K562 (cell line): ENCODE results near the gene ITPRID2. TPM values are rescaled to one million over a fixed set of nuclear protein-coding genes. Genes with fewer than 3 reads are reported as not detected.

Experiments used
- ATAC-seq: fragments of 200-7000 bp; cut with Tn5 transposase; 3 replicates; pipeline ENCODE4 v1.9.1; 2020; ENCODE audit warnings: moderate library complexity
- BruUV-seq: library from RNA; stranded (reverse); fragments of 400-500 nt; replicated peaks from 2 replicates; lab custom pipeline; 2021; lab: Mats Ljungman, UMichigan
- CTCF ChIA-PET: fragments of 300-600 bp; formaldehyde crosslinking; extraction: SDS; loops from one replicate; lab custom pipeline; 2021; ENCODE audit warnings: low intra/inter-chr PET ratio; lab: Yijun Ruan, JAX
- POLR2A ChIA-PET: fragments of 300-600, 350-650 bp; sonication (Branson Sonifier 250); formaldehyde crosslinking; extraction: SDS; loops from one replicate; lab custom pipeline; 2021; ENCODE audit warnings: antibody characterized with exemption, inconsistent platforms; lab: Yijun Ruan, JAX
- DNase-seq, 4 experiments: peaks; one replicate each; pipeline versions ENCODE4 v3.0.0 to v3.0.0-alpha.2; 2011 to 2018; ENCODE audit warnings: low spot score in 3 of 4, mixed read lengths in 3 of 4; ENCODE audit errors: extremely low read depth in 1 of 4
- FAIRE-seq: peaks from 2 replicates; lab custom pipeline; 2011; peaks lifted over from hg19 to GRCh38; lab: Jason Lieb, UNC
- H2AFZ ChIP-seq: 2 replicates; pipeline ENCODE4 v1.6.0; 2011; ENCODE audit warnings: low read depth, low read length, control low read depth, inconsistent platforms
- H3K27ac ChIP-seq: fragments of 200-600 bp; 3 replicates; pipeline ENCODE4 v1.8.0; 2011; ENCODE audit warnings: low read depth, mild to moderate bottlenecking, control low read depth, inconsistent platforms, low read length, moderate library complexity, mixed read lengths; ENCODE audit errors: extremely low read depth
- H3K27me3 ChIP-seq, 2 experiments: fragments of 300-600 bp in 1 of 2; 2 replicates in 1 of 2; 3 replicates in 1 of 2; pipeline versions ENCODE4 v1.6.0 to v1.8.0; 2011; ENCODE audit warnings: inconsistent platforms in 2 of 2, low read length in 2 of 2, mild to moderate bottlenecking in 1 of 2, mixed read lengths in 1 of 2, moderate library complexity in 1 of 2; ENCODE audit not compliant: control insufficient read depth in 2 of 2, insufficient read depth in 2 of 2
- H3K36me3 ChIP-seq: fragments of 300-600 bp; 3 replicates; pipeline ENCODE4 v1.8.0; 2011; ENCODE audit warnings: mild to moderate bottlenecking, low read length, inconsistent platforms; ENCODE audit not compliant: control insufficient read depth, insufficient read depth
- H3K4me1 ChIP-seq, 2 experiments: fragments of 200-600 bp in 1 of 2; replicated peaks in 1 of 2; 2 replicates in 1 of 2; 3 replicates in 1 of 2; pipeline versions ENCODE4 v1.5.1 to v1.8.0; 2011; ENCODE audit warnings: inconsistent platforms in 2 of 2, low read length in 2 of 2, mild to moderate bottlenecking in 1 of 2, mixed read lengths in 1 of 2, moderate library complexity in 1 of 2; ENCODE audit not compliant: control insufficient read depth in 2 of 2, insufficient read depth in 2 of 2
- H3K4me2 ChIP-seq: 2 replicates; pipeline ENCODE4 v1.6.1; 2011; ENCODE audit warnings: low read length, control low read depth, inconsistent platforms, mixed read lengths; ENCODE audit not compliant: insufficient read depth
- H3K4me3 ChIP-seq: fragments of 200-600 bp; sonication (generic), shearing (Covaris generic); 2 replicates; pipeline ENCODE4 v1.5.1; 2016; ENCODE audit warnings: control low read depth, inconsistent platforms
- H3K79me2 ChIP-seq: fragments of 200-600 bp; 3 replicates; pipeline ENCODE4 v1.8.0; 2011; ENCODE audit warnings: low read length, inconsistent platforms; ENCODE audit not compliant: control insufficient read depth, insufficient read depth
- H3K9ac ChIP-seq, 2 experiments: 2 replicates each; pipeline versions ENCODE4 v1.6.0 to v1.6.1; 2011; ENCODE audit warnings: low read depth in 2 of 2, low read length in 2 of 2, control low read depth in 1 of 2, inconsistent platforms in 1 of 2, mild to moderate bottlenecking in 1 of 2, mixed read lengths in 1 of 2; ENCODE audit not compliant: insufficient read depth in 1 of 2
- H3K9me1 ChIP-seq: one replicate; pipeline ENCODE4 v1.6.0; 2011; ENCODE audit warnings: inconsistent platforms, mild to moderate bottlenecking, low read length, moderate library complexity; ENCODE audit not compliant: control insufficient read depth, insufficient read depth
- H3K9me3 ChIP-seq: replicated peaks from 2 replicates; pipeline ENCODE4 v1.5.1; 2011; ENCODE audit warnings: low read depth, low read length, inconsistent platforms; ENCODE audit not compliant: control insufficient read depth, insufficient read depth
- H4K20me1 ChIP-seq: replicated peaks from 2 replicates; pipeline ENCODE4 v1.6.1; 2011; ENCODE audit warnings: low read length, inconsistent platforms, mixed read lengths; ENCODE audit not compliant: control insufficient read depth, insufficient read depth
- MYC ChIP-seq, 2 experiments: fragments of 250-450 bp in 1 of 2; sonication (Bioruptor Pico) in 1 of 2; IDR thresholded peaks; 2 replicates each; pipeline versions ENCODE4 v1.5.1 to v1.6.1; 2012 to 2021; ENCODE audit warnings: low read depth in 2 of 2, borderline replicate concordance in 1 of 2, improper control_type of control experiment in 1 of 2, low read length in 1 of 2, mild to moderate bottlenecking in 1 of 2, moderate library complexity in 1 of 2
- NCOR1 ChIP-seq: fragments of 450-650 bp; IDR thresholded peaks from 2 replicates; pipeline ENCODE4 v1.6.1; 2016; ENCODE audit warnings: mild to moderate bottlenecking, moderate library complexity
- SETDB1 ChIP-seq: IDR thresholded peaks from one replicate; pipeline ENCODE4 v1.6.1; 2012; ENCODE audit warnings: low read length, control low read depth, inconsistent platforms
- THRB ChIP-seq: fragments of 450-650 bp; formaldehyde crosslinking; conservative IDR thresholded peaks from 2 replicates; pipeline ENCODE4 v1.4.0; 2022; ENCODE audit warnings: mild to moderate bottlenecking, missing genetic modification characterization
- ZNF407 ChIP-seq: fragments of 450-650 bp; IDR thresholded peaks from 2 replicates; pipeline ENCODE4 v1.6.1; 2016; ENCODE audit warnings: low read depth
- in situ Hi-C: fragments of 300-500 bp; cut with MboI; formaldehyde crosslinking; loops from 4 replicates; pipeline ENCODE4 v1.15.0; 2018; ENCODE audit warnings: inconsistent platforms, mixed read lengths
- intact Hi-C: fragments of 100-400 bp; cut with micrococcal nuclease; formaldehyde crosslinking; loops from 2 replicates; pipeline ENCODE4 v1.14.2; 2022
- polyA plus RNA-seq, 8 experiments: library from polyadenylated mRNA; depleted of rRNA in 4 of 8; stranded (reverse) in 5 of 8; unstranded in 3 of 8; fragments of >200 nt; fragmentation: Nextera tagmentation in 2 of 8; fragmentation: Illumina TruSeq in 1 of 8; extraction: Ambion mirVana in 2 of 8; extraction: Trizol in 1 of 8; gene quantifications; 2 replicates each; pipeline versions ENCODE4 v1.2.1 to v1.2.3, GENCODE V29; 2011 to 2014; ENCODE audit warnings: inconsistent platforms in 1 of 8, missing spikeins in 1 of 8
- total RNA-seq, 7 experiments: library from RNA; depleted of rRNA in 6 of 7; stranded (reverse); fragments of >200 nt in 6 of 7; fragmentation: Illumina TruSeq in 2 of 7; extraction: Trizol in 2 of 7; gene quantifications; 2 replicates each; pipeline versions ENCODE4 v1.2.1 to v1.2.3, GENCODE V29; 2011 to 2021; ENCODE audit warnings: low replicate concordance in 1 of 7
- TF ChIP-seq, protein P1 (sequence below): fragments of 250-450 bp; sonication (Bioruptor Pico); IDR thresholded peaks from 2 replicates; pipeline ENCODE4 v1.5.0; 2020; ENCODE audit warnings: mild to moderate bottlenecking

Gene ITPRID2
- total and polyA plus RNA-seq, 9 of the 15 experiments (the other 6 are each of a cell fraction or from before 2014, with no cell fraction given), result 18.5 to 77.8 (median 52.0) TPM

DNA sequence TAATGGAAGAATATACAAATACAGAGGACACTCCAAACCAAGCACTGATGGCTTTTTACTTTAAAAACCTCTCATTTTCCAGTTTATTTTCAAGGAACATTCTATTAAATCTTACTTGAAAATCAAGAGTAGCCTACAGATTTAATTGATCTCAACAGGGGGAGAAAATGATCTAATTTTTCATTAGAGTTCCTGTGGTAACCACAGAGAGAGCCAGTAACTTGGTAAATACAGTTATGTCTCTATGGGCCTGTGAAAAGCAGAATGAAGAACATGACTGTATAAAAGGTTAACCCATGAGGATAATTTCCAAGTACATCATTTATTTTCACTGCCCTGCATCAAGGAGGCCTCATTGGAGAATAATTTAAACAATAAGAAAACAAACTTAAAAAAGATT is 39.8 kb upstream of the ITPRID2 start:
- Histone ChIP-seq H3K27me3 (no peaks in the 10 kb centered on the region), H3K9me3 (no peaks in the 10 kb centered on the region), H3K4me1 (no peaks in the 10 kb centered on the region), H4K20me1 (no peaks in the 10 kb centered on the region), H3K36me3 (no peaks in the 10 kb centered on the region), H3K27ac (no peak overlapping the region), H3K9me1 (no peaks in the 10 kb centered on the region), H3K4me3 (no peak overlapping the region), H3K79me2 (no peaks in the 10 kb centered on the region), H3K9ac (no peak overlapping the region), H2AFZ (no peak overlapping the region), H3K4me2 (no peak overlapping the region)
- no TSS peak for BruUV-seq
- TF ChIP-seq SETDB1 (no peak), ZNF407 (no peak), MYC (IDR thresholded peaks at IDR 0.05; ENCODE audit: low read depth, low read length) (no peak), MYC (CRISPR knock-in tag; IDR thresholded peaks at IDR 0.05; ENCODE audit: borderline replicate concordance, low read depth) (no peak), NCOR1 (no peak), THRB (CRISPR knock-in tag) (no peak)
- TF ChIP-seq, protein P1, sequence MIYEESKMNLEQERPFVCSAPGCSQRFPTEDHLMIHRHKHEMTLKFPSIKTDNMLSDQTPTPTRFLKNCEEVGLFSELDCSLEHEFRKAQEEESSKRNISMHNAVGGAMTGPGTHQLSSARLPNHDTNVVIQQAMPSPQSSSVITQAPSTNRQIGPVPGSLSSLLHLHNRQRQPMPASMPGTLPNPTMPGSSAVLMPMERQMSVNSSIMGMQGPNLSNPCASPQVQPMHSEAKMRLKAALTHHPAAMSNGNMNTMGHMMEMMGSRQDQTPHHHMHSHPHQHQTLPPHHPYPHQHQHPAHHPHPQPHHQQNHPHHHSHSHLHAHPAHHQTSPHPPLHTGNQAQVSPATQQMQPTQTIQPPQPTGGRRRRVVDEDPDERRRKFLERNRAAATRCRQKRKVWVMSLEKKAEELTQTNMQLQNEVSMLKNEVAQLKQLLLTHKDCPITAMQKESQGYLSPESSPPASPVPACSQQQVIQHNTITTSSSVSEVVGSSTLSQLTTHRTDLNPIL (CRISPR knock-in tag), result no peak
- ChIA-PET CTCF (no interaction called here), POLR2A (interaction anchor here (0.8 kb wide), 1 partner anchor 20 kb away, joined by 3 read pairs; no protein-coding TSS in a partner anchor)
- FAIRE-seq (no peak), ATAC-seq (no peak), DNase-seq (no peak)
- in situ Hi-C loops, result no loop called here
- intact Hi-C loops, result no loop called here
